Liver (tissue), 9 donors: ENCODE data around the gene MEFV. TPM values are rescaled to one million over a fixed set of nuclear protein-coding genes. Genes with fewer than 3 reads are reported as not detected.
A peak's percentile ranks its signal among the peaks of the same experiment; 100 is the strongest.

Experiments
- DNase-seq: peaks from one replicate; pipeline ENCODE4 v3.0.0-alpha.2; 2017; ENCODE audit warnings: low spot score
- H3K27ac ChIP-seq, 2 donors: one replicate each; pipeline ENCODE4 v1.7.0; 2013; ENCODE audit warnings: inconsistent platforms in 2 of 2, low read length in 2 of 2, control low read depth in 1 of 2, low read depth in 1 of 2, mild to moderate bottlenecking in 1 of 2
- H3K27me3 ChIP-seq, 4 donors: one replicate each; pipeline versions ENCODE4 v1.6.1 to v1.7.0; 2013; ENCODE audit warnings: low read length in 3 of 4, inconsistent platforms in 1 of 4, mild to moderate bottlenecking in 1 of 4, moderate library complexity in 1 of 4; ENCODE audit not compliant: control insufficient read depth in 4 of 4, insufficient read depth in 4 of 4
- H3K36me3 ChIP-seq, 4 donors: one replicate each; pipeline versions ENCODE4 v1.6.1 to v1.7.0; 2013; ENCODE audit warnings: low read length in 3 of 4, mild to moderate bottlenecking in 3 of 4, low read depth in 1 of 4, moderate library complexity in 1 of 4; ENCODE audit not compliant: control insufficient read depth in 4 of 4, insufficient read depth in 3 of 4
- H3K4me1 ChIP-seq, 4 donors: one replicate each; pipeline versions ENCODE4 v1.6.1 to v1.7.0; 2013; ENCODE audit warnings: low read length in 3 of 4, mild to moderate bottlenecking in 3 of 4, moderate library complexity in 1 of 4; ENCODE audit not compliant: control insufficient read depth in 4 of 4, insufficient read depth in 4 of 4
- H3K4me3 ChIP-seq, 3 donors: one replicate each; pipeline versions ENCODE4 v1.6.1 to v1.7.0; 2013; ENCODE audit warnings: low read length in 3 of 3, control low read depth in 1 of 3, low read depth in 1 of 3, mild to moderate bottlenecking in 1 of 3
- H3K9ac ChIP-seq, 2 donors: one replicate each; pipeline ENCODE4 v1.7.0; 2013; ENCODE audit warnings: low read length in 2 of 2, mild to moderate bottlenecking in 2 of 2, moderate library complexity in 2 of 2, control low read depth in 1 of 2, low read depth in 1 of 2
- H3K9me3 ChIP-seq, 4 donors: one replicate each; pipeline versions ENCODE4 v1.6.1 to v1.7.0; 2013; ENCODE audit warnings: low read length in 3 of 4; ENCODE audit not compliant: control insufficient read depth in 4 of 4
- CTCF ChIP-seq: fragments of 150-350 bp; IDR thresholded peaks from 2 replicates; pipeline ENCODE4 v1.5.1; 2017; ENCODE audit warnings: improper control_type of control experiment, low read depth, low read length; ENCODE audit not compliant: missing input control
- FOXA1 ChIP-seq: IDR thresholded peaks from 2 replicates; pipeline ENCODE4 v1.6.1; 2016; ENCODE audit warnings: antibody characterized with exemption
- FOXA2 ChIP-seq: IDR thresholded peaks from 2 replicates; pipeline ENCODE4 v1.6.1; 2016; ENCODE audit warnings: antibody characterized with exemption
- GABPA ChIP-seq, 2 donors: IDR thresholded peaks in 1 of 2; conservative IDR thresholded peaks in 1 of 2; 2 replicates each; pipeline ENCODE4 v1.6.1; 2016; ENCODE audit warnings: antibody characterized with exemption in 2 of 2, mild to moderate bottlenecking in 1 of 2, moderate library complexity in 1 of 2
- HNF4A ChIP-seq, 2 donors: conservative IDR thresholded peaks; 2 replicates each; pipeline ENCODE4 v1.6.1; 2016; ENCODE audit warnings: antibody characterized with exemption in 2 of 2, mild to moderate bottlenecking in 2 of 2
- HNF4G ChIP-seq: IDR thresholded peaks from 2 replicates; pipeline ENCODE4 v1.6.1; 2016; ENCODE audit warnings: antibody characterized with exemption
- JUND ChIP-seq, 2 donors: IDR thresholded peaks; 2 replicates each; pipeline ENCODE4 v1.6.1; 2016; ENCODE audit warnings: antibody characterized with exemption in 2 of 2
- NR2F2 ChIP-seq: IDR thresholded peaks from 2 replicates; pipeline ENCODE4 v1.6.1; 2016; ENCODE audit warnings: antibody characterized with exemption
- RAD21 ChIP-seq, 2 donors: IDR thresholded peaks; 2 replicates each; pipeline ENCODE4 v1.6.1; 2016; ENCODE audit warnings: antibody characterized with exemption in 2 of 2, mild to moderate bottlenecking in 2 of 2
- SP1 ChIP-seq: IDR thresholded peaks from 2 replicates; pipeline ENCODE4 v1.6.1; 2018; ENCODE audit warnings: antibody characterized with exemption, mild to moderate bottlenecking
- TAF1 ChIP-seq: conservative IDR thresholded peaks from 2 replicates; pipeline ENCODE4 v1.6.1; 2016; ENCODE audit warnings: antibody characterized with exemption, mild to moderate bottlenecking
- YY1 ChIP-seq: IDR thresholded peaks from 2 replicates; pipeline ENCODE4 v1.6.1; 2016; ENCODE audit warnings: antibody characterized with exemption, mild to moderate bottlenecking
- WGBS: extraction: QIAGEN DNeasy Blood & Tissue Kit; methylation state at CpG from one replicate; pipeline ENCODE4 v1.1.7; 2013; 5-methylcytosine and 5-hydroxymethylcytosine counted together
- polyA plus RNA-seq, 2 donors: library from polyadenylated mRNA; stranded (reverse) in 1 of 2; unstranded in 1 of 2; fragments of 200-250 nt in 1 of 2; fragments of >200 nt in 1 of 2; fragmentation: Nextera tagmentation in 1 of 2; extraction: Ambion mirVana in 1 of 2; gene quantifications; one replicate each; pipeline versions ENCODE4 v1.2.1 to v1.2.3, GENCODE V29; 2013 to 2015
- total RNA-seq, 2 donors: library from RNA; depleted of rRNA; stranded (reverse); fragments of >200 nt; gene quantifications; one replicate each; pipeline ENCODE4 v1.2.3, GENCODE V29; 2014
- TF ChIP-seq, protein P1 (sequence below): IDR thresholded peaks from 2 replicates; pipeline ENCODE4 v1.6.1; 2016; ENCODE audit warnings: antibody characterized with exemption, mild to moderate bottlenecking
- TF ChIP-seq, protein P2 (sequence below): IDR thresholded peaks from 2 replicates; pipeline ENCODE4 v1.6.1; 2016; ENCODE audit warnings: antibody characterized with exemption
- TF ChIP-seq, protein P3 (sequence below): IDR thresholded peaks from 2 replicates; pipeline ENCODE4 v1.6.1; 2016; ENCODE audit warnings: antibody characterized with exemption
- donor health status: healthy.
- donor health status: healthy.
- donor health status: healthy.
- donor health status: healthy.
- donor health status: healthy.

MEFV gene
- total and polyA plus RNA-seq, 4 donors: 0.33 to 3.3 (median 0.79) TPM

- H3K27me3 ChIP-seq: no peaks in the 10 kb centered on the region
- no peak overlapping the region for H3K27ac ChIP-seq
- H3K4me3 ChIP-seq: peak overlapping the region; percentile 83 to 100 (median 98)
- TF ChIP-seq NR2F2 (no peak), CTCF (no peak), SP1 (no peak), HNF4A (conservative IDR thresholded peaks at IDR 0.05) (no peak), FOXA1 (no peak), HNF4G (no peak), JUND (IDR thresholded peaks at IDR 0.05) (no peak), FOXA2 (no peak), GABPA (IDR thresholded peaks at IDR 0.05 in 1 of 2, conservative IDR thresholded peaks at IDR 0.05 in 1 of 2) (no peak), TAF1 (no peak), RAD21 (IDR thresholded peaks at IDR 0.05) (no peak)
- TF ChIP-seq, protein P1, sequence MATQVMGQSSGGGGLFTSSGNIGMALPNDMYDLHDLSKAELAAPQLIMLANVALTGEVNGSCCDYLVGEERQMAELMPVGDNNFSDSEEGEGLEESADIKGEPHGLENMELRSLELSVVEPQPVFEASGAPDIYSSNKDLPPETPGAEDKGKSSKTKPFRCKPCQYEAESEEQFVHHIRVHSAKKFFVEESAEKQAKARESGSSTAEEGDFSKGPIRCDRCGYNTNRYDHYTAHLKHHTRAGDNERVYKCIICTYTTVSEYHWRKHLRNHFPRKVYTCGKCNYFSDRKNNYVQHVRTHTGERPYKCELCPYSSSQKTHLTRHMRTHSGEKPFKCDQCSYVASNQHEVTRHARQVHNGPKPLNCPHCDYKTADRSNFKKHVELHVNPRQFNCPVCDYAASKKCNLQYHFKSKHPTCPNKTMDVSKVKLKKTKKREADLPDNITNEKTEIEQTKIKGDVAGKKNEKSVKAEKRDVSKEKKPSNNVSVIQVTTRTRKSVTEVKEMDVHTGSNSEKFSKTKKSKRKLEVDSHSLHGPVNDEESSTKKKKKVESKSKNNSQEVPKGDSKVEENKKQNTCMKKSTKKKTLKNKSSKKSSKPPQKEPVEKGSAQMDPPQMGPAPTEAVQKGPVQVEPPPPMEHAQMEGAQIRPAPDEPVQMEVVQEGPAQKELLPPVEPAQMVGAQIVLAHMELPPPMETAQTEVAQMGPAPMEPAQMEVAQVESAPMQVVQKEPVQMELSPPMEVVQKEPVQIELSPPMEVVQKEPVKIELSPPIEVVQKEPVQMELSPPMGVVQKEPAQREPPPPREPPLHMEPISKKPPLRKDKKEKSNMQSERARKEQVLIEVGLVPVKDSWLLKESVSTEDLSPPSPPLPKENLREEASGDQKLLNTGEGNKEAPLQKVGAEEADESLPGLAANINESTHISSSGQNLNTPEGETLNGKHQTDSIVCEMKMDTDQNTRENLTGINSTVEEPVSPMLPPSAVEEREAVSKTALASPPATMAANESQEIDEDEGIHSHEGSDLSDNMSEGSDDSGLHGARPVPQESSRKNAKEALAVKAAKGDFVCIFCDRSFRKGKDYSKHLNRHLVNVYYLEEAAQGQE: no peak
- TF ChIP-seq, protein P2, sequence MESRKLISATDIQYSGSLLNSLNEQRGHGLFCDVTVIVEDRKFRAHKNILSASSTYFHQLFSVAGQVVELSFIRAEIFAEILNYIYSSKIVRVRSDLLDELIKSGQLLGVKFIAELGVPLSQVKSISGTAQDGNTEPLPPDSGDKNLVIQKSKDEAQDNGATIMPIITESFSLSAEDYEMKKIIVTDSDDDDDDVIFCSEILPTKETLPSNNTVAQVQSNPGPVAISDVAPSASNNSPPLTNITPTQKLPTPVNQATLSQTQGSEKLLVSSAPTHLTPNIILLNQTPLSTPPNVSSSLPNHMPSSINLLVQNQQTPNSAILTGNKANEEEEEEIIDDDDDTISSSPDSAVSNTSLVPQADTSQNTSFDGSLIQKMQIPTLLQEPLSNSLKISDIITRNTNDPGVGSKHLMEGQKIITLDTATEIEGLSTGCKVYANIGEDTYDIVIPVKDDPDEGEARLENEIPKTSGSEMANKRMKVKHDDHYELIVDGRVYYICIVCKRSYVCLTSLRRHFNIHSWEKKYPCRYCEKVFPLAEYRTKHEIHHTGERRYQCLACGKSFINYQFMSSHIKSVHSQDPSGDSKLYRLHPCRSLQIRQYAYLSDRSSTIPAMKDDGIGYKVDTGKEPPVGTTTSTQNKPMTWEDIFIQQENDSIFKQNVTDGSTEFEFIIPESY: no peak
- H3K9ac ChIP-seq: no peak overlapping the region
- no peak for DNase-seq
- peaks cover 29 to 44% (median 42%) of the 10 kb centered on the region in 4 donors for H3K9me3 ChIP-seq
- peaks cover 3 to 14% (median 10%) of the 10 kb centered on the region in 4 donors for H3K4me1 ChIP-seq
- WGBS: 75% methylated on average over 4 of the region's 4 CpGs
- peaks cover 5 to 43% (median 39%) of the 10 kb centered on the region in 4 donors for H3K36me3 ChIP-seq
Measured at GRCh38 chr16:3304370-3304769, 47.9 kb upstream of the MEFV start.

- peaks cover 4 to 41% (median 37%) of the 10 kb centered on the region in 4 donors for H3K36me3 ChIP-seq
- no peaks in the 10 kb centered on the region for H3K27me3 ChIP-seq
- no peak for TF ChIP-seq HNF4G
- no peak for TF ChIP-seq HNF4A (conservative IDR thresholded peaks at IDR 0.05)
- TF ChIP-seq JUND (IDR thresholded peaks at IDR 0.05): no peak
- TF ChIP-seq FOXA2: no peak
- TF ChIP-seq, protein P1: no peak
- no peak for TF ChIP-seq SP1
- no peak for TF ChIP-seq TAF1
- TF ChIP-seq, protein P3, sequence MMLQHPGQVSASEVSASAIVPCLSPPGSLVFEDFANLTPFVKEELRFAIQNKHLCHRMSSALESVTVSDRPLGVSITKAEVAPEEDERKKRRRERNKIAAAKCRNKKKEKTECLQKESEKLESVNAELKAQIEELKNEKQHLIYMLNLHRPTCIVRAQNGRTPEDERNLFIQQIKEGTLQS: no peak
- no peak for TF ChIP-seq GABPA (IDR thresholded peaks at IDR 0.05 in 1 of 2, conservative IDR thresholded peaks at IDR 0.05 in 1 of 2)
- TF ChIP-seq YY1: no peak
- no peak for TF ChIP-seq FOXA1
- no peak overlapping the region for H3K9ac ChIP-seq
- peak overlapping the region in 1 of 3 donors; percentile 22 for H3K4me3 ChIP-seq
- H3K9me3 ChIP-seq: peaks cover 45 to 62% (median 50%) of the 10 kb centered on the region in 4 donors
- DNase-seq: no peak
- WGBS: 69% methylated on average over 13 of the region's 13 CpGs
- no peaks in the 10 kb centered on the region for H3K4me1 ChIP-seq
- no peak overlapping the region for H3K27ac ChIP-seq
Measured at GRCh38 chr16:3295783-3296182, 39.4 kb upstream of the MEFV start.
